K562 (cell line): ENCODE data around the gene HEXIM2. TPM values are rescaled to one million over a fixed set of nuclear protein-coding genes. Genes with fewer than 3 reads are reported as not detected.

Experiments used
- BDP1 ChIP-seq: IDR thresholded peaks from 3 replicates; pipeline ENCODE4 v1.6.1; 2011; ENCODE audit not compliant: insufficient read length, insufficient read depth
- CXXC5 ChIP-seq: fragments of 250-450 bp; sonication (Bioruptor Pico); IDR thresholded peaks from 2 replicates; pipeline ENCODE4 v1.8.0; 2022; ENCODE audit warnings: inconsistent platforms, mild to moderate bottlenecking, moderate library complexity
- FIP1L1 ChIP-seq: fragments of 200-400 bp; formaldehyde crosslinking; IDR thresholded peaks from 2 replicates; pipeline ENCODE4 v1.6.1; 2018; ENCODE audit warnings: mild to moderate bottlenecking, low read depth, low read length; ENCODE audit not compliant: poor library complexity, severe bottlenecking
- GATAD2A ChIP-seq: fragments of 450-650 bp; IDR thresholded peaks from 2 replicates; pipeline ENCODE4 v1.6.1; 2017
- HOXB6 ChIP-seq: fragments of 250-450 bp; sonication (Bioruptor Pico); IDR thresholded peaks from 2 replicates; pipeline ENCODE4 v1.5.1; 2022; ENCODE audit warnings: mild to moderate bottlenecking, borderline replicate concordance
- MECOM ChIP-seq: fragments of 250-450 bp; sonication (Bioruptor Pico); IDR thresholded peaks from 2 replicates; pipeline ENCODE4 v1.8.0; 2022; ENCODE audit warnings: inconsistent platforms
- NR4A1 ChIP-seq, 2 experiments: fragments of 250-450 bp in 1 of 2; fragments of 450-650 bp in 1 of 2; sonication (Bioruptor Pico) in 1 of 2; IDR thresholded peaks; 2 replicates each; pipeline versions ENCODE4 v1.4.0 to v1.6.1; 2016 to 2020; ENCODE audit warnings: mild to moderate bottlenecking in 2 of 2, missing compliant biosample characterization in 1 of 2, missing genetic modification characterization in 1 of 2, moderate library complexity in 1 of 2
- PRPF4 ChIP-seq: fragments of 200-400 bp; formaldehyde crosslinking; IDR thresholded peaks from one replicate; pipeline ENCODE4 v1.6.1; 2017; ENCODE audit warnings: low read length, low read depth, mild to moderate bottlenecking; ENCODE audit not compliant: insufficient read depth, poor library complexity, severe bottlenecking
- RUNX1 ChIP-seq: sonication (generic); IDR thresholded peaks from 2 replicates; pipeline ENCODE4 v1.6.1; 2016; ENCODE audit warnings: antibody characterized with exemption, low read depth
- ZNF23 ChIP-seq: fragments of 250-450 bp; sonication (Bioruptor Pico); IDR thresholded peaks from 2 replicates; pipeline ENCODE4 v1.4.0; 2020; ENCODE audit warnings: mild to moderate bottlenecking
- ZNF551 ChIP-seq: fragments of 250-450 bp; sonication (Bioruptor Pico); IDR thresholded peaks from 2 replicates; pipeline ENCODE4 v1.5.0; 2021; ENCODE audit warnings: mild to moderate bottlenecking, moderate library complexity
- ZNF79 ChIP-seq: fragments of 250-450 bp; sonication (Bioruptor Pico); IDR thresholded peaks from 2 replicates; pipeline ENCODE4 v1.4.0; 2020; ENCODE audit warnings: low read depth, mild to moderate bottlenecking, moderate library complexity
- polyA plus RNA-seq, 8 experiments: library from polyadenylated mRNA; depleted of rRNA in 4 of 8; stranded (reverse) in 5 of 8; unstranded in 3 of 8; fragments of >200 nt; fragmentation: Nextera tagmentation in 2 of 8; fragmentation: Illumina TruSeq in 1 of 8; extraction: Ambion mirVana in 2 of 8; extraction: Trizol in 1 of 8; gene quantifications; 2 replicates each; pipeline versions ENCODE4 v1.2.1 to v1.2.3, GENCODE V29; 2011 to 2014; ENCODE audit warnings: inconsistent platforms in 1 of 8, missing spikeins in 1 of 8
- total RNA-seq, 7 experiments: library from RNA; depleted of rRNA in 6 of 7; stranded (reverse); fragments of >200 nt in 6 of 7; fragmentation: Illumina TruSeq in 2 of 7; extraction: Trizol in 2 of 7; gene quantifications; 2 replicates each; pipeline versions ENCODE4 v1.2.1 to v1.2.3, GENCODE V29; 2011 to 2021; ENCODE audit warnings: low replicate concordance in 1 of 7
- TF ChIP-seq, protein P1 (sequence below): fragments of 450-650 bp; IDR thresholded peaks from 2 replicates; pipeline ENCODE4 v1.6.1; 2016
- TF ChIP-seq, protein P2 (sequence below): fragments of 450-650 bp; formaldehyde crosslinking; IDR thresholded peaks from 2 replicates; pipeline ENCODE4 v1.4.0; 2022; ENCODE audit warnings: missing genetic modification characterization
- TF ChIP-seq, protein P3 (sequence below): fragments of 450-650 bp; IDR thresholded peaks from 2 replicates; pipeline ENCODE4 v1.6.1; 2017; ENCODE audit warnings: antibody characterized with exemption, mild to moderate bottlenecking
- TF ChIP-seq, protein P4 (sequence below): fragments of 450-650 bp; IDR thresholded peaks from 2 replicates; pipeline ENCODE4 v1.7.1; 2018; ENCODE audit warnings: mild to moderate bottlenecking, low read depth; ENCODE audit not compliant: partially characterized antibody

The HEXIM2 gene
- total and polyA plus RNA-seq, 9 of the 15 experiments (the other 6 are each of a cell fraction or from before 2014, with no cell fraction given), result 0.69 to 3.4 (median 1.1) TPM; not detected in 2

DNA sequence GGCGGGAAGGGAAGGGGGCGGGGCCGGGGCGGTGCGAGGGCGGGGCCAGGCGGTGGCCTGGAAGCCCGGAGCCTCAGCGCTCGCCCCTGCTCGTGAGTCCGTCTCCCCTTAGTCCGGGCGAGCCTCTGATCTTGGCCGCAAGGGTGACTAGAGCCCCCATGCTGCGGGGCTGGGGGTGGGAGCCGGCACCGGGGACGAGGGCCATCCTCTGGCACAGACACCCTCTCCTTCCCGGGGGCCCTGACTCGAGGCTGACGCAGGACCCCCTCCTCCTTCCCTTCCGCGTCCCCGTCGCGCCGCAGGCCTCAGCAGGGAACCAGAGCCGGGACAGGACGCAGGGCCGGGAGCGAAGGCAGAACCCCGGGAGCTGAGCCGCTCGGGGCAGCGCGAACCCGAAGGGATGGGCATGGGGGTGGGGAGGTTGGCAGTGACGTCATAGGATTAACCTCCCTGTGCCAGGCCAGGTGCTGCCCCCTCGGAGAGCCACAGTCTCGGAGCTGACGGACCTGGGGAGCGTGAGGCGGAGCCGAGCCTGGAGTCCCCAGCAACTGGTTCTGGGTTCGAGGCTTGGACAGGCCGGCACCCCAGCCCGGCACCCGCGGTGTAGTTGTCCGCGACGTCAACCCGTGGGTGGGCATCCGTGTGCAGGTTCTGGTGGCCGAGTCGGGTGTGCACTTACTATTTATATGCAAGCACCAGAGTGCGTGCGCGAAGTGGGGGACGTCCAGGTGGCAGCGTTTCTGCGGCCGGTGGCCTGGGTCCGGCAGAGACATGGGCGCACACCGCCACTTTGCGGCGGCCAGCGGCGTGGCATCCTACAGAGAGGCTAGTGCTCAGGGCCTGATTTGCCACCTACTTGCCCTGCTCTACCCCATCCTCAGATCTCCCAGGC is 28.9 kb upstream of the HEXIM2 start (continued):
- TF ChIP-seq PRPF4 (no peak), HOXB6 (no peak), ZNF551 (CRISPR knock-in tag) (no peak), MECOM (CRISPR knock-in tag) (no peak), ZNF79 (no peak), CXXC5 (CRISPR knock-in tag) (no peak), RUNX1 (no peak), ZNF23 (CRISPR knock-in tag) (no peak), GATAD2A (peak; percentile 78; the same call in 1 of the 2 replicates), NR4A1 (CRISPR knock-in tag; IDR thresholded peaks at IDR 0.05) (peak; percentile 54; the same call in 1 of the 2 replicates), NR4A1 (tag; IDR thresholded peaks at IDR 0.05) (no peak), FIP1L1 (no peak), BDP1 (no peak)
- TF ChIP-seq, protein P1, sequence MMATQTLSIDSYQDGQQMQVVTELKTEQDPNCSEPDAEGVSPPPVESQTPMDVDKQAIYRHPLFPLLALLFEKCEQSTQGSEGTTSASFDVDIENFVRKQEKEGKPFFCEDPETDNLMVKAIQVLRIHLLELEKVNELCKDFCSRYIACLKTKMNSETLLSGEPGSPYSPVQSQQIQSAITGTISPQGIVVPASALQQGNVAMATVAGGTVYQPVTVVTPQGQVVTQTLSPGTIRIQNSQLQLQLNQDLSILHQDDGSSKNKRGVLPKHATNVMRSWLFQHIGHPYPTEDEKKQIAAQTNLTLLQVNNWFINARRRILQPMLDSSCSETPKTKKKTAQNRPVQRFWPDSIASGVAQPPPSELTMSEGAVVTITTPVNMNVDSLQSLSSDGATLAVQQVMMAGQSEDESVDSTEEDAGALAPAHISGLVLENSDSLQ, result no peak
- TF ChIP-seq, protein P2, sequence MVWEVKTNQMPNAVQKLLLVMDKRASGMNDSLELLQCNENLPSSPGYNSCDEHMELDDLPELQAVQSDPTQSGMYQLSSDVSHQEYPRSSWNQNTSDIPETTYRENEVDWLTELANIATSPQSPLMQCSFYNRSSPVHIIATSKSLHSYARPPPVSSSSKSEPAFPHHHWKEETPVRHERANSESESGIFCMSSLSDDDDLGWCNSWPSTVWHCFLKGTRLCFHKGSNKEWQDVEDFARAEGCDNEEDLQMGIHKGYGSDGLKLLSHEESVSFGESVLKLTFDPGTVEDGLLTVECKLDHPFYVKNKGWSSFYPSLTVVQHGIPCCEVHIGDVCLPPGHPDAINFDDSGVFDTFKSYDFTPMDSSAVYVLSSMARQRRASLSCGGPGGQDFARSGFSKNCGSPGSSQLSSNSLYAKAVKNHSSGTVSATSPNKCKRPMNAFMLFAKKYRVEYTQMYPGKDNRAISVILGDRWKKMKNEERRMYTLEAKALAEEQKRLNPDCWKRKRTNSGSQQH (CRISPR knock-in tag), result no peak
- TF ChIP-seq, protein P3, sequence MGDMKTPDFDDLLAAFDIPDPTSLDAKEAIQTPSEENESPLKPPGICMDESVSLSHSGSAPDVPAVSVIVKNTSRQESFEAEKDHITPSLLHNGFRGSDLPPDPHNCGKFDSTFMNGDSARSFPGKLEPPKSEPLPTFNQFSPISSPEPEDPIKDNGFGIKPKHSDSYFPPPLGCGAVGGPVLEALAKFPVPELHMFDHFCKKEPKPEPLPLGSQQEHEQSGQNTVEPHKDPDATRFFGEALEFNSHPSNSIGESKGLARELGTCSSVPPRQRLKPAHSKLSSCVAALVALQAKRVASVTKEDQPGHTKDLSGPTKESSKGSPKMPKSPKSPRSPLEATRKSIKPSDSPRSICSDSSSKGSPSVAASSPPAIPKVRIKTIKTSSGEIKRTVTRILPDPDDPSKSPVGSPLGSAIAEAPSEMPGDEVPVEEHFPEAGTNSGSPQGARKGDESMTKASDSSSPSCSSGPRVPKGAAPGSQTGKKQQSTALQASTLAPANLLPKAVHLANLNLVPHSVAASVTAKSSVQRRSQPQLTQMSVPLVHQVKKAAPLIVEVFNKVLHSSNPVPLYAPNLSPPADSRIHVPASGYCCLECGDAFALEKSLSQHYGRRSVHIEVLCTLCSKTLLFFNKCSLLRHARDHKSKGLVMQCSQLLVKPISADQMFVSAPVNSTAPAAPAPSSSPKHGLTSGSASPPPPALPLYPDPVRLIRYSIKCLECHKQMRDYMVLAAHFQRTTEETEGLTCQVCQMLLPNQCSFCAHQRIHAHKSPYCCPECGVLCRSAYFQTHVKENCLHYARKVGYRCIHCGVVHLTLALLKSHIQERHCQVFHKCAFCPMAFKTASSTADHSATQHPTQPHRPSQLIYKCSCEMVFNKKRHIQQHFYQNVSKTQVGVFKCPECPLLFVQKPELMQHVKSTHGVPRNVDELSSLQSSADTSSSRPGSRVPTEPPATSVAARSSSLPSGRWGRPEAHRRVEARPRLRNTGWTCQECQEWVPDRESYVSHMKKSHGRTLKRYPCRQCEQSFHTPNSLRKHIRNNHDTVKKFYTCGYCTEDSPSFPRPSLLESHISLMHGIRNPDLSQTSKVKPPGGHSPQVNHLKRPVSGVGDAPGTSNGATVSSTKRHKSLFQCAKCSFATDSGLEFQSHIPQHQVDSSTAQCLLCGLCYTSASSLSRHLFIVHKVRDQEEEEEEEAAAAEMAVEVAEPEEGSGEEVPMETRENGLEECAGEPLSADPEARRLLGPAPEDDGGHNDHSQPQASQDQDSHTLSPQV, result no peak
- TF ChIP-seq, protein P4, sequence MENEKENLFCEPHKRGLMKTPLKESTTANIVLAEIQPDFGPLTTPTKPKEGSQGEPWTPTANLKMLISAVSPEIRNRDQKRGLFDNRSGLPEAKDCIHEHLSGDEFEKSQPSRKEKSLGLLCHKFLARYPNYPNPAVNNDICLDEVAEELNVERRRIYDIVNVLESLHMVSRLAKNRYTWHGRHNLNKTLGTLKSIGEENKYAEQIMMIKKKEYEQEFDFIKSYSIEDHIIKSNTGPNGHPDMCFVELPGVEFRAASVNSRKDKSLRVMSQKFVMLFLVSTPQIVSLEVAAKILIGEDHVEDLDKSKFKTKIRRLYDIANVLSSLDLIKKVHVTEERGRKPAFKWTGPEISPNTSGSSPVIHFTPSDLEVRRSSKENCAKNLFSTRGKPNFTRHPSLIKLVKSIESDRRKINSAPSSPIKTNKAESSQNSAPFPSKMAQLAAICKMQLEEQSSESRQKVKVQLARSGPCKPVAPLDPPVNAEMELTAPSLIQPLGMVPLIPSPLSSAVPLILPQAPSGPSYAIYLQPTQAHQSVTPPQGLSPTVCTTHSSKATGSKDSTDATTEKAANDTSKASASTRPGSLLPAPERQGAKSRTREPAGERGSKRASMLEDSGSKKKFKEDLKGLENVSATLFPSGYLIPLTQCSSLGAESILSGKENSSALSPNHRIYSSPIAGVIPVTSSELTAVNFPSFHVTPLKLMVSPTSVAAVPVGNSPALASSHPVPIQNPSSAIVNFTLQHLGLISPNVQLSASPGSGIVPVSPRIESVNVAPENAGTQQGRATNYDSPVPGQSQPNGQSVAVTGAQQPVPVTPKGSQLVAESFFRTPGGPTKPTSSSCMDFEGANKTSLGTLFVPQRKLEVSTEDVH, result no peak
